Measurements from ENCODE around the gene HES3. TPM values are rescaled to one million over a fixed set of nuclear protein-coding genes. Genes with fewer than 3 reads are reported as not detected.
"Not testable (repeated sequence)": the region's sequence is repeated elsewhere in the genome, so short reads cannot be mapped to it uniquely, and the experiment has no call there.

Gene HES3
- total RNA-seq, 2 donors from 2014 or later, result not detected

- Histone ChIP-seq H3K4me3 (no peak overlapping the region), H3K27ac (no peak overlapping the region), H3K27me3 (no peaks in the 10 kb centered on the region), H3K9me3 (no peaks in the 10 kb centered on the region), H3K36me3 (replicated peaks in 1 of 2; ENCODE audit: insufficient read depth in 1 of 2, low read depth in 2 of 2) (no peaks in the 10 kb centered on the region), H3K4me1 (peaks cover 38% of the 10 kb centered on the region)
- 91 to 95% methylated on average over 10 to 24 of the region's 29 CpGs for WGBS, 2 donors
- intact Hi-C loops (cut with DNase I), result no loop called here
- no peak for DNase-seq
- no peak for ATAC-seq
- TF ChIP-seq CTCF (IDR thresholded peaks at IDR 0.05), result no peak
Observed at GRCh38 chr1:6210591-6211355, 33.2 kb upstream of the HES3 start.

GRCh38 chr1:6211731-6212130 lies 32.2 kb upstream of the HES3 start:
- no peak for ATAC-seq
- no peak overlapping the region for H3K4me3 ChIP-seq
- peaks cover 30% of the 10 kb centered on the region for H3K4me1 ChIP-seq
- no peak overlapping the region for H3K27ac ChIP-seq
- no peak for DNase-seq
- no peaks in the 10 kb centered on the region for H3K9me3 ChIP-seq
- H3K27me3 ChIP-seq, result no peaks in the 10 kb centered on the region
- 86 to 98% methylated on average over 9 to 15 of the region's 16 CpGs for WGBS, 2 donors
- intact Hi-C loops (cut with DNase I), result no loop called here
- TF ChIP-seq CTCF (IDR thresholded peaks at IDR 0.05) (no peak), POLR2A (IDR thresholded peaks at IDR 0.05) (no peak)
- peaks cover 0 to 3% of the 10 kb centered on the region in 2 donors for H3K36me3 ChIP-seq (replicated peaks in 1 of 2; ENCODE audit: insufficient read depth in 1 of 2, low read depth in 2 of 2)

- ATAC-seq (no peak), DNase-seq (no peak)
- Histone ChIP-seq H3K9me3 (no peaks in the 10 kb centered on the region), H3K4me3 (no peak overlapping the region), H3K4me1 (peaks cover 24% of the 10 kb centered on the region), H3K36me3 (replicated peaks in 1 of 2; ENCODE audit: insufficient read depth in 1 of 2, low read depth in 2 of 2) (peaks cover 0 to 3% of the 10 kb centered on the region in 2 donors), H3K27me3 (no peaks in the 10 kb centered on the region), H3K27ac (no peak overlapping the region)
- intact Hi-C loops (cut with DNase I), result no loop called here
- TF ChIP-seq CTCF (IDR thresholded peaks at IDR 0.05), result no peak
- no peak for TF ChIP-seq POLR2A (IDR thresholded peaks at IDR 0.05)
- 78 to 83% methylated on average over 10 to 20 of the region's 20 CpGs for WGBS, 2 donors
Observed at GRCh38 chr1:6212193-6212959, 31.6 kb upstream of the HES3 start.

- TF ChIP-seq POLR2A (IDR thresholded peaks at IDR 0.05), result no peak
- peak in 1 of 7 experiments; percentile 10 for TF ChIP-seq CTCF (IDR thresholded peaks at IDR 0.05)
- peak; percentile 83 for ATAC-seq
Observed at GRCh38 chr1:6218375-6219164, 25.4 kb upstream of the HES3 start.

GRCh38 chr1:6219641-6220040 lies 24.3 kb upstream of the HES3 start:
- not testable (repeated sequence) for DNase-seq
- WGBS, 2 donors, result 82 to 85% methylated on average over 11 of the region's 11 CpGs

More at GRCh38 chr1:6218375-6219164, 25.4 kb upstream of the HES3 start:
- Histone ChIP-seq H3K9me3 (no peaks in the 10 kb centered on the region), H3K27ac (peak overlapping the region in 3 of 4 donors; percentile 62 to 70 (median 70)), H3K36me3 (replicated peaks in 1 of 2; ENCODE audit: insufficient read depth in 1 of 2, low read depth in 2 of 2) (peaks cover 0 to 3% of the 10 kb centered on the region in 2 donors), H3K4me1 (peaks cover 14% of the 10 kb centered on the region), H3K4me3 (no peak overlapping the region), H3K27me3 (no peaks in the 10 kb centered on the region)
- WGBS, 2 donors, result 66 to 71% methylated on average over 12 to 16 of the region's 16 CpGs
- intact Hi-C loops (cut with DNase I), result no loop called here
- peak; percentile 34 to 53 (median 46) for DNase-seq

More at GRCh38 chr1:6219641-6220040, 24.3 kb upstream of the HES3 start:
- H3K9me3 ChIP-seq; H3K27ac ChIP-seq; intact Hi-C loops (cut with DNase I); H3K27me3 ChIP-seq; ATAC-seq; H3K4me3 ChIP-seq; H3K36me3 ChIP-seq (replicated peaks in 1 of 2; ENCODE audit: insufficient read depth in 1 of 2, low read depth in 2 of 2): not testable (repeated sequence)
- peaks cover 14% of the 10 kb centered on the region for H3K4me1 ChIP-seq

All from body of pancreas (tissue), 4 donors.